HG03354 (cell line): ENCODE results near the gene TMEM94.
"Not testable (repeated sequence)": the region's sequence is repeated elsewhere in the genome, so short reads cannot be mapped to it uniquely, and the experiment has no call there.

Experiments
- ATAC-seq: cut with Tn5 transposase; IDR thresholded peaks from one replicate; pipeline ENCODE4 v1.9.1; 2021; ENCODE audit warnings: mild to moderate bottlenecking; ENCODE audit not compliant: unreplicated experiment, poor library complexity, severe bottlenecking

Gene TMEM94

DNA sequence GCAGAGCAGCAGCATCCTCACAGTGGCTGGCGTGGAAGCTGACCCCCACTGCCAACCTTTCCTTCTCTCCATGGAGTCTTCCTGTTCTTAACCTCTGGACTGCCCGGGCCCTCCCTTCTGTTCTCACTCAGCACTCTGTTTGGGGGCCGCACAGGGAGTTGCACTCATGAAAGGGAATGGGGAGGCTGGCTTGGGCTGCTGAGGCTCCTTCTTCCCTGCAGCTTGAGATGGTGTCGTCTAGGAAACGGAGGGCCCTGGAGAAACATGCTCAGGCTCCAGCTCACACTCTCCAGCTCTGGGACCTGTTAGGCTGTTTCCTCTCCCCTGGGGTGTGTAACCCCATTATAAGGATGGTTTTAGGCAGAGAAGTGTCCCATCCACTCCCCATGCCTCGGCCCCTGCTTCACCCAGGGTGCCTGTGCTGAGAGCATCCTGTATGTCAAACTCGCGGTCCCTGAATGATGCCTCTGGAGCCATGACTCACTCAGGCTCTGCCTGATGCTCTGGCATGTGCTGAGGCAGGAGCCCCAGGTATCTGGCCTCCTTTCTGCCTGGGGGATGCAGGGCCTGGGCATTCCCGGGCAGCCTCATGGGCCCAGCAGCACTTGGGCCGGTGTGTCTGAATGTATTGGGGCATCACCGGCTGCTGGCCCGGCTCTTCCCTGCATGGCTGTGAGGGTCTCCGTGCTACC is 18.9 kb downstream of the TMEM94 start:
- ATAC-seq, result no peak

DNA sequence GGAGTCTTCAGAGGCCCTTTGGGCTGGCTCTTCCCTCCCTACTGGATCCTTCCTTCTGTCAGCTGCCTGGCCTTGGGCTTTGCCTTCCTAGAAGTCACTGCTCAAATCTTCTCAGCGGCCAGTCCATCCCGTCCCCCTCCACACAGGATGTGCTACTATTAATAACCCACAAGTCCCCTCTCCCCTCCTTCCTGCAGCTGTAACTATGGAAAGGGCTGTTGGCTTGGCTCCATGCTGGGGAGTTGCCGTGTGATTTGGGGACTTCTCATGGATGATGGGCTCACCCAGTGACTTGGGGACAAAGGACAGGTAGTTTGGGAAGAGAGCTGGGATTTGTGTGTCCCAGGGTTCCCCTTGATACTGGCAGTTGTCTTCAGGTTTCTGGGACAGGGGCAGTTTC is 19.4 kb downstream of the TMEM94 start:
- no peak for ATAC-seq

DNA sequence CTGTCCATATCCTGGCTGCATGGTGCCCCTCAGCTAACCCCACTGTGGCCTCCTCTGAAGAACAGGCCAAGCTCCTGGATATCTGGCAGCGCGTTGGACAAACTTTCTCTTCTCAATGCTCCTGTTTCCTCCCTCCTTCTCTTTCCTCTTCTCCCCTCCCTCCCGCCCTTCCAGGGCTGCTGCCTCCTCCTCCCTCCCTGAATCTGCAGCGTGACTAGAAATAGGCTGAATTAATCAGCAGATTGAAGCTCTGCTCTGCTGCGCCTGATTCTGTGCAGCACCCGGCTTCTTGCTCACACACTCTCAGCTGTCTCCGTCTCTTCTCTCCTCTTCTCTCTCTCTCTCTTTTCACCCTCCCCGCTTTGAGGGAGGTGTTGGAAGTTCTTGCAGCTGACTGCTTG is 19.8 kb downstream of the TMEM94 start:
- ATAC-seq, result no peak

DNA sequence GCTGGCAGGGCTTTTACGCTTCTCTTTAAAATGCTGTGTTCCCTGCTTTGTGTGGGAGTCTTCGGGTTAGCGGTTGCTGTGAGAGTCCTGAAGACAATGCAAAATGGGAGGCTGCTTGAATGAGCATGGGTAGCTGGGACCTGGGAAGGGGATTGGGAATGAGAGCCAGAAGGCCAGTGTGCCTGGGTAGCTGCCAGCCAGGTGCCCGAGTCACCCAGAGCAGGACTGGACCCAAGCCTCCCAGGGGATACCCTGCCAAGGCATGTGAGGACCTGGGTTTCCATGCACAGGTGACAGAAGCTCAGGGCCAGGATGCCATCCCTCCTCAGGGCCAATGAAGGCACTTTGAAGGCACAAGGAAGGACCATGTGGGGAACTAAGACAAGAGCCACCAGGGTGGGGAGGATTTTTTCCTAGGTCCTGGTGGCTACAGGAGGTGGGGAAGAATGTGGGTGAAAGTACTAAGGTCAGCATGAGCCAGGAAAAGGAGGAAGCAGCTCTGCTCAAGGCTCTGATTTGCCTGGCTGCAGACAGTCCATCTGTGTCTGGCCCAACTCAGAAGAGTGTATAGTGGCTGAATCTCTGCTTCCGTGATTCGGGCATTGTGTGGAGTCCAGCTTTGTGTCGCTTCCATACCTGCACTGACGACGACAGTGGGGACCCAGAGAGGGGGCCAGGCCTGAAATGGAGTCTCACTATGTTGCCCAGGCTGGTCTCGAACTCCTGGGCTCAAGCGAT is 20.5 kb downstream of the TMEM94 start:
- no peak for ATAC-seq

DNA sequence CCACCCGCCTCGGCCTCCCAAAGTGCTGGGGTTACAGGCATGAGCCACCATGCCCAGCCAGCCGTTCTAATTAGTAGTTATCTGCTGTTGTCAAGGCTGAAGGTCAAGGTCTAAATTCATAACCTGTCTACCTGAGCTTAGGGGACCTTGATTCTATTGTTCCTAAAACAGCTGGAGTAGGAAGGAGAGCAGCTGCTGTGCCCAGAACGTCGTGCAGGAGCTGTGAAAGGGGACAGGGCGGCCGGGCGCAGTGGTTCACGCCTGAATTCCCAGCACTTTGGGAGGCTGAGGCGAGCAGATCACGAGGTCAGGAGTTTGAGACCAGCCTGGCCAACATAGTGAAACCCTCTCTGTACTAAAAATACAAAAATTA is 21.0 kb downstream of the TMEM94 start:
- not testable (repeated sequence) for ATAC-seq

DNA sequence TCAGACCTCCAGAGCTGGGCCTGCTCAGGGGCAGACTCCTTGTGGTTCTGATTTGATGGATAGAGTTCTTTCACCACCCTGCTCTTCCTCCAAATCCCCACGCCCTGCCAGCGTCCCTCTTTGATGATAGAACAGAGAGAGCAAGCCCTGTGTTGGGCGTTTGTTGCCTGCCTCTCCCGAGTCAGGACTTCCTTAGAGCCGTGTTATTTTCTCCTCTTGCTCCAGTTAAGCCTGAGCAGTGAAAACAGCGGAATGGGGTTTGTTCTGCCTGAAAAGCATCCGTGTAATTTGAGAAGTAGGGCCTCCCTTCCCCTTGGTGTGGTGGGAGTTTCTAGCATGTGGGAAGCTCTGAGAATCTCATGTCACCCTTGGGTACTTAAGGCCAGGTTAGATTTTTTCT is 22.1 kb downstream of the TMEM94 start:
- ATAC-seq, result no peak

DNA sequence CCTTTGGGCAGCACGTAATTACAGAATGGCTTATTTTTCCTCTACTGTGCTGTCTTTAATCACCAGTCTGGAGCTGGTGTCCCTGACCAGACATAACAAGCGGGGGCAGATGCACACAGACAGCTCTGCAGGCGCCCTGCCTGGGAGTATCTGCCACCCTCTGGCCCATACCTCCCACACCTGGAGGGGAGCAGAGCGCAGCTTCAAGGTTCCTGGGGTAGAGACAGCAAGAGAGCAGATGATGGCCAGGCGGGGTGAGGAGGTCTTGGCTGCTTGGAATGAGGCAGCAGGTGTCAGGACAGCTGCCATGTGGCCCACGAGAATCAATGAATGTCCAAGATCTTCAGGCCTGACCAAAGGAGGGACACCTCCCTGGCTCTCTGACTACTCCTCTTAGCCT is 23.8 kb downstream of the TMEM94 start:
- ATAC-seq, result no peak

DNA sequence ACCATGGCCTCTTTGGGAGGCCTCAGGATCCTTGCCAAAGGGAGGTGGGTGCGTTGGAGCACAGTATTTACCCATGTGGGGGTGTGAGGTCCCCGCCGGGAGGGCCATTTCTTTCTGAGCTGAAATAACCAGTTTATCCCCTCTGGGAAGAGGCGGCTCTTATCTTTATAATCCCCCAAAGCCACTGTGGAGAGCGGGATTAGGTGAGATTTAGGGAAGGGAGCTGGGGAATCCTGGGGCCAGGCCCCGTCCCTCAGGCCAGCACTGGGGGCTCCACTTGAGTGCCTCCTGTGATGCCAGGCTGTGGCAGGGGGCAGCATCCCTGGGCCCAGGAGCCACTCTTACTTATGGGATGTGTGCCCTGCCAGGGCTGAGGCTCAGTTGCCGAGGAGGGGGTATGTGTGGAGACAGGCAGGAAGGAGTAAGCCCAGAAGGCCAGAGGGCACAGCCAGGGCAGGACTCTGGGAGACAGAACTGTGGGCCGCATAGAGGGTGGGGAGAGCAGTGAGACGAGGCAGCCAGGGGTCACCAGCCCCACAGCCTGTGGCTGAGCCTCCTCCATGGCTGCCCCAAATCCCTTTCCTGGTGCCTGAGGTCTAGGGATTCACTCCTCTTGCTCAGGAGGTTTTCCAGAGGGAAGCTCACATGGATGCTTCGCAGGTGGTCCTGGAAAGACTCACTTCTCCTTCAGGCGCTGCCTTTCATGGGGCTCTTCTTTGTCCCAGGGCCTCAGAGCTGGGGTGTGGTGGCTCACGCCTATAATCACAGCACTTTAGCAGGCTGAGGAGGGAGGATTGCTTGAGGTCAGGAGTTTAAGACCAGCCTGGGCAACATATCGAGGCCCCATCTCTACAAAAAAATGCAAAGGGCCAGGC is 25.0 kb downstream of the TMEM94 start:
- ATAC-seq, result no peak

DNA sequence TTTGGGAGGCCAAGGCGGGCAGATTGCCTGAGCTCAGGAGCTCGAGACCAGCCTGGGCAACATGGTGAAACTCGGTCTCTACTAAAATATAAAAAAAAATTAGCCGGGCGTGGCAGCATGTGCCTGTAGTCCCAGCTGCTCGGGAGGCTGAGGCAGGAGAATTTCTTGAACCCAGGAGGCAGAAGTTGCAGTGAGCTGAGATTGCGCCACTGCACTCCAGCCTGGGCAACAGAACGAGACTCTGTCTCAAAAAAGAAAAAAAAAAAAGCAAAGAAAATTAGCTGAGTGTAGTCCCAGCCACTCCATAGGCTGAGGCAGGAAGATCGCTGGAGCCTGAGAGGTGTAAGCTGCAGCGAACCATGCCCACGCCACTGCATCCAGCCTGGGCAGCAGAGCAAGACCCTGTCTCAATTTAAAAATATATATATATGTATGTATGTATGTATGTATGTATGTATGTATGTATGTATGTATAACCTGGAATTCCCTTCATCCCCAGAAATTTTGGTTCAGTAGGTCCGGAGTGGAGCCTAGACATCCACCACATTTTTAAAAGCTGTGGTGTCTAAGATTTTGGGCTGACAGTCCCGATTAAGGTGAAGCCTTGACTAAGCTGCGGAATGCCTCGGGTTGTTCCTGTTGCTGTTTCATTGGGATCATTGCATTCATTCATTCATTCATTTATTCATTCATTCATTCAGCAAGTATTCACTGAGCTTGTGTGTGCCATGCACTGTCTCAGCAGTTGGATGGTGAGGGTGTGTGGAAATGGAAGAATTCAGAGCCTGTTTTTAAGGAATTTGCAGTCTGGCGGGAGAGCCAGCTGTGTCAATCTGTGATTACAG is 25.9 kb downstream of the TMEM94 start:
- ATAC-seq, result no peak

DNA sequence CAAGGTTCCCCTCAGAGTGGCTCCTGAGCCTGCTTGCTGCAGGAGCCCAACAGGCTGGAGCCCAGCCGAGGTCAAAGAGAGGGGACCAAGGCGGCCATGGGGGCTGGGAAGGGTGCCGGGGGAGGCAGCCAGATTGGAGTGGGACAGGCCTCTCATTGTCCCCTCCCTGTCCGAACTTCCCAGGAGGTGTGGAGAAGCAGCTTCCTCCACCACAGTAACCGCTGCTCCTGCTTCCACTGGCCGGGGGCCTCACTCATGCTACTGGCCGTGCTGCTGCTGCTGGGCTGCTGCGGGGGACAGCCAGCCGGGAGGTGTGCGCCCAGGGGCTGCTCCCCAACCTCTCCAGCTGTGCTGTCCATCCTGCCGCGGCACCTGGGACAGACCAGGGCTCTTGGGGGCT is 29.3 kb downstream of the TMEM94 start:
- no peak for ATAC-seq

DNA sequence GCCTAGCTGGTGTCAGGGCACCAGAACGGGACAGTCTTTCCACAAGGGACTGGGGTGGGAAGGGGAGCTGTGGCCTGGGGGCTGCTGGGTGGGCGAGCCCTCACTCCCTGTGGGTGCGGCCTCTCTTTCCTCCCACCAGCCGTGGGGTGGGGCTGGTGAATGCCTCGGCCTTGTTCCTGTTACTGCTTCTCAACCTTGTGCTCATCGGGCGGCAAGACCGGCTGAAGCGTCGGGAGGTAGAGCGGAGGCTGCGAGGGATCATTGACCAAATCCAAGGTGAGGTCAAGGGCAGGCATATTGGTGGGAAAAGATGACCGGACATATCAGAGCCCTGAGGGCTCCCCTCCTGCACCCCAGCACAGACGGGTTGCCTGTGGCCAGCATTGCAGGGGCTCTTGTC is 29.7 kb downstream of the TMEM94 start:
- ATAC-seq, result no peak

DNA sequence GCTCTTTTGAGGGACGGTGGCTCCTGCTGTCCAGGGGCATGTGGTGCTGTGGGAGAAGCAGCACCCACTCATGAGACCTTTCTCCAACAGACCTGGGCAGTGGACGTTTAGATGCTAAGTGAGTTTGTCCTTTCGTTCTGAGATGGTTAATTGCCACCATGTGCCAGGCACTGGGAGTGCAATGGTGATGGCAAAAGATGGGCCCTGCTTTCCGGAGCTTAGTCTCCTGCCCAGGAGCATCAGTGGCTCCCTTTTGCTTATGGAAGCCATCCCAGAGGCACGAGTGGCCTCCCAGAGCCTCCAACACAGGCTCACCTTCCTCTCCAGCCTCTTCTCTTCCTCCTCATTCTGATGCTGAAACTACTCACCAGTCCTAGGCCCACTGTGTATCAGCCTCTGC is 30.5 kb downstream of the TMEM94 start:
- ATAC-seq, result no peak

DNA sequence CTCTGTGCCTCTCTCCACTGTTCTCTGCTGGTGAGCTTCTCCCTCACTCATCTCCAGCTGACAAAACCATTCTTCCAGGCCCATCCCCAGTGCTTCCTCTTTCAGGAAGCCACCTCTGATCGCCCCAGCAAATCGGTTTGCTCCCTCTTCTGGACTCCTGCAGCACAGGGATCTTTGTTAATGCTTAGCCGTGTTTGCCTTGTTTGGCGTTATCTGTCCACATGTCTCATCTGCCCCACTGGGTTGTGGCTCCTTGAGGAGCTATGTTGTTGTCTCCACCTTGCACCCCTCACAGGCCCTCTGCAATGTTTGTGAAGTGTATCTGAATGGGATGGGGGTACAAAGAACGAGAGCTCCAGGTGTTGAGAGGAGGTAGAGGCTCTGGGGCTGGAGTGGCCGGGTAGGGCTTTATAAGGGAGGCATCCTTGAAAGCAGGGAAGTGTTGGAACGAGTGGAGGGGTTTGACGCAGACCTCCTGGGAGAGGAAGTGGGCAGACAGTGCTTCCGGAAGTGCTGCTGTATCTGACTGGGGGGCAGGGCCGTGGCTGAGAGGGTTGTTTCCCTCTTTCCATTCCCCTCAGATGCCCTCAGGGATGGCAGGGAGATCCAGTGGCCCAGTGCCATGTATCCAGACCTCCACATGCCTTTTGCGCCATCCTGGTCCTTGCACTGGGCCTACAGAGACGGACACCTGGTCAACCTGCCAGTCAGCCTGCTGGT is 31.1 kb downstream of the TMEM94 start:
- peak; percentile 63 for ATAC-seq

DNA sequence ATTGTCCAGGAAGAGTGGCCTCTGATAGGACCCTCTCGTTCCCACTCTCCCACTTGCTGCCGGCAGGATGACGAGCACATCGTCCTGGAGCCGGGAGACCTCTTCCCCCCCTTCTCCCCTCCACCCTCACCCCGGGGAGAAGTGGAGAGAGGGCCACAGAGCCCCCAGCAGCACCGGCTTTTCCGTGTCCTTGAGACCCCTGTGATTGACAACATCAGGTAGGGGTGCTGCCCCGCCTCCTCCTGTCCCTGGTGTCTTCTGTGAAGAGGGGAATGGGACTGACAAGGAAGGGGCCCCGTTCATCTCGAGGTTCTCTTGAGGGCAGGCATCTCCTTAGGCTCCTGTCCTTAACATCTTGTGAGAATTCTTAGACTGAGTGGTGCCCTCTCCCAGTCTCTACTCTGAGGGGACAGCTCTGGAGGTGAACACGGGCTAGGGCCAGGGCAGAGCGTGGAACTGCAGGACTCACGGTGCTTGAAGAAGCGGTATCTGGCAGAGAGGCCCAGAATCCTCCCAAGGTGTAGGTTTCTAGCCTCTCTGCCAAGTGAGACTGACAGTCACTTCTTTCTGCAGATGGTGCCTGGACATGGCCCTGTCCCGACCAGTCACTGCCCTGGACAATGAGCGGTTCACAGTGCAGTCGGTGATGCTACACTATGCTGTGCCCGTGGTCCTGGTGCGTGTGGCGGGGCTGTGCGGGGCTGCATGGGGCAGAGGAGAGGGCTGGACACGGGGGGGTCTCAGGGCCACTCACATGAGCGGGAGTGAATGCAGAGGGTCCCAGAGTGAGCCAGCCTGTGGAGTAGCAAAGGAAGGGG is 32.5 kb downstream of the TMEM94 start:
- no peak for ATAC-seq

DNA sequence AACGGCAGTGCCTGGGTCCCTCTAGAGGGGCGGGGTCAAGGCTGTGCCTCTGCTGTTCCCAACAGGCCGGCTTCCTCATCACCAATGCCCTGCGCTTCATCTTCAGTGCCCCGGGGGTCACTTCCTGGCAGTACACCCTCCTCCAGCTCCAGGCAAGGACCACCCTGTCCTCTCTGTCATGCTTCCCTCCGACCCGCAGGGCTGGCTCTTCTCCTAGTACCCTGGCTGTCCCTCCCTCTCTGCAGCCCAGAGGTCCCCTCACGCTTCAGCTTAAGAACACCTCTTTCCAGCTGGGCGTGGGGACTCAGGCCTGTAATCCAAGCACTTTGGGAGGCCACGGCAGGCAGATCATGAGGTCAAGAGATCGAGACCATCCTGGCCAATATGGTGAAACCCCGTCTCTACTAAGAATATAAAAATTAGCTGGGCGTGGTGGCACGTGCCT is 33.1 kb downstream of the TMEM94 start:
- no peak for ATAC-seq

DNA sequence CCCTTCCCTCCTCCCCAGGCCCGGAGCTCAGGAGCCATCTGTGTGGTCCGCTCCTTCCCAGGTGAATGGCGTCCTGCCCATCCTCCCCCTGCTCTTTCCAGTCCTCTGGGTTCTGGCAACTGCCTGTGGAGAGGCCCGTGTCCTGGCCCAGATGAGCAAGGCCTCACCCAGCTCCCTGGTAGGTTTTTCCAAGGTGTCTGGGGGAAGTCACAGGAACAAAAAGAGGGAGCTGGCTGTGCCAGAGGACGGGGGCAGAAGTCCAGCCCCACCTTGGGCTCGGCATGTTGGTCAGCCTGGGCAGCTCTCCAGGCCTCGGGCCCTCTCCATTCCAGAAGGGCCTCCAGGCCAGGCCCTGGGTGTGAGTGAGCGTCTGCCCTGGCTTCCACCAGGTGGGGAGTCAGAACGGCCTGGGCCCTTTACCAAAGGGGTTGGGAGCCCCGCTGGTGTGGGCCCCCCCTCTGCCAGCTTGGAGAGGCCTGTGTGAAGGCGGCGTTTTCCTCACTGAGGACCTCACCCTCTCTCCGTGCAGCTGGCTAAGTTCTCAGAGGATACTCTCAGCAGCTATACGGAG is 33.8 kb downstream of the TMEM94 start:
- no peak for ATAC-seq

DNA sequence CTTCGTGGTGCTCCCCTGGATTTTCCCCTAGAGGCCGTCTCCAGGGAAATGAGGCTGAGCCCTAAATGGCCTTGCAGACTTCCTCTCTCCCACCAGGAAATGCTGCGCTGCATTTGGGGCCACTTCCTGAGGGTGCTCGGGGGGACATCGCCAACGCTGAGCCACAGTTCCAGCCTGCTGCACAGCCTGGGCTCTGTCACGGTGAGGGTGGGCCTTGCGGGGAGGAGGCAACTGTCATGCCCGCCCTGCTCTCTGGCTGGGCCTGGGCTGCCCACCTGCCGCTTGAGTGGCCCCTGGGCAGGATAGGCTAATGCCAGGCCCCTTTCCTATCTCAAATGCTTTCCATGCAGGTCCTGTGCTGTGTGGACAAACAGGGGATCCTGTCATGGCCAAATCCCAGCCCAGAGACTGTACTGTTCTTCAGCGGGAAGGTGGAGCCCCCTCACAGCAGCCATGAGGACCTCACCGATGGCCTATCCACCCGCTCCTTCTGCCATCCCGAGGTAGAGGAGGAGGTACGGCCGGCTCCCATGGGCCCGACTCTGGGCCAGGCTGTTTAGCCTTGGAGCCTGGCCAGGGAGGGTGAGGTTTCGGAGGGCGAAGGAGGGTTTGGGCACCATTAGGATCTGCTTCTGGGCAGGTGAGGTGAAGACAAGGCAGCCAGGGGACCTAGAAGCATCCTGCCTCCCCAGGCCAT is 34.7 kb downstream of the TMEM94 start:
- no peak for ATAC-seq
